Neuron (in vitro differentiated cells): ENCODE measurements around the gene GATAD2A.

ENCODE experiments used
- H2AFZ ChIP-seq: one replicate; pipeline ENCODE4 v1.6.1; 2013; ENCODE audit warnings: low read depth, mild to moderate bottlenecking, inconsistent platforms, low read length, moderate library complexity
- H3K27me3 ChIP-seq: one replicate; pipeline ENCODE4 v1.6.1; 2013; ENCODE audit warnings: low read length; ENCODE audit not compliant: insufficient read depth
- H3K36me3 ChIP-seq: one replicate; pipeline ENCODE4 v1.6.1; 2013; ENCODE audit warnings: low read length; ENCODE audit not compliant: insufficient read depth
- H3K4me1 ChIP-seq: one replicate; pipeline ENCODE4 v1.6.1; 2013; ENCODE audit warnings: low read length; ENCODE audit not compliant: insufficient read depth
- H3K4me3 ChIP-seq: 2 replicates; pipeline ENCODE4 v1.5.1; 2013; ENCODE audit warnings: mild to moderate bottlenecking, low read length, moderate library complexity
- H3K9me3 ChIP-seq: one replicate; pipeline ENCODE4 v1.6.1; 2013; ENCODE audit warnings: low read length

Gene GATAD2A

DNA sequence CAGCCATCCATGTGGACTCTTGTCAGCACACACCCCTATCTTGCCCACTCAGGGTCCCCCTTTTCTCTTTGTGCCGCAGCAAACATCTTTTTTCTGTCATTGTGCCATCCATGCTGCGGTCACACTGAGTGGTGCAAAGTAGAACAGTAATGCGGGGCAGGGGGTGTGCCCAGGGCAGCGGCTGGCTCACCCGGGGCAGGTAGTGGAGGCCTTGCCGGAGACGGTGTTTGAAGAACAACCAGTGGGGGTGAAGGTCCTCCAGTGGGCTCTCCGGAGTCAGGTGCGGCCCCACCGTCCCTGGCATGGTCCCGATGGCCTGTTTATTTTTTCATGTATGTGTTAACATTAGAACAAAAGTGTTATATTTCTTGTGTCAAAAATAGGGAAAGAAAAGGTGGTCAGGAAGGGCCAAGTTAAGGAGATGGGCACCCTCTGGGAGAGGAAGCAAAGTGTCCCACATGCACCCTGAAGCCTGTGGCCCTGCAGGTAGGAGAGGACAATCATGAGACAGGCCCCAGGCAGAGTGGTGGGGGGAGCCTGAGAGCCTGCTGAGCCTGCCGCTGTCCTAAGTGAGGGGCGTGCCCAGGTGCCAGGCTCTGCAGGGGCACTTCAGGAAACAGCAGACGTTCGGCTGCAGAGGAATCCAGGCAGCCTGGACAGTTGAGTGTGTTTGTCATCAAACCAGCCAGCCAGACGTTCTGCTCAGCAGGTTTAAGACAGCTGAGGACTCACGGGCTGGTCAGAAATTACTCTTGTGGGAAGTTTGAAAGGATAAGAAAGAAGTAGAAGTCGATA lies 97.5 kb downstream of the GATAD2A start:
- H3K36me3 ChIP-seq: peaks cover 97% of the 10 kb centered on the region

DNA sequence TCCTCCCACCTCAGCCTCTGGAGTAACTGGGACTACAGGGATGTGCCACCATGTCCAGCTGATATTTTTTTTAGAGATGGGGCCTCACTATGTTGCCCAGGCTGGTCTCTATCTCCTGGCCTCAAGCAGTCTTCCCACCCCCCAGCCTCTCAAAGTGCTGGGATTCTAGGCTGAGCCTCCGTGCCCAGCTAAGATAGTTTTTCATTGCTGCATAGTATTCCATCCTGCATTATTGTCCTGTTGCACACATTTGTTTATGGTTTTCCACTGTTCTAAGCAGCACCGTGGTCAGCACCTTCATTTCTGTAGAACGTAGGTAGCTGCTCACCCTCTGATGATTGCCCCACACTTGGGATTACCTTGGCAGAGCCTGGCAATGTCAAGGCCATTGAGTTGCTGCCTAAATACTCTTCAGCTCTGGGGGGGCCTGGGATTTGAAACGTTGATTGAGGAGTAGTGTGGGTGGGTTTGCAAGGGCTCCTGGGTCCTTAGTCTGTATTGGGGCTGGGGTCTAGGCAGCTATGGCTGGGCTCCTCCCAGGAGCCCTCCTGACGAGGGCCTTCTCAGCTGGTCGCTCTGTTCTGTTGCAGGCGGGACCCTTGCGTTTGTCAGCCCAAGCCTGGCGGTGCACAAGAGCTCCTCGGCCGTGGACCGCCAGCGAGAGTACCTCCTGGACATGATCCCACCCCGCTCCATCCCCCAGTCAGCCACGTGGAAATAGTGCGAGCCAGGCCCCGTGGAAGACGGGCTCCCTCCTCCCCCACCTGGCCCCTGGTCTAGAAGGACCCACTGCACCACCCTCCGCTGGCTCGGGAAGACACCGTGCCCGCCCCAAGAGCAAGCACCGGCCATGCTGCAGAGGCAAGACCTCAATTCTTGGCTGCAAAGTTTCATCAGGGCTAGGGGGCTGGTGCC lies 99.5 kb downstream of the GATAD2A start:
- no peaks in the 10 kb centered on the region for H3K27me3 ChIP-seq
- no peak overlapping the region for H2AFZ ChIP-seq
- H3K9me3 ChIP-seq: no peaks in the 10 kb centered on the region
- peaks cover 80% of the 10 kb centered on the region for H3K36me3 ChIP-seq
- H3K4me3 ChIP-seq: no peak overlapping the region
- peaks cover 3% of the 10 kb centered on the region for H3K4me1 ChIP-seq

More for the DNA sequence above, 97.5 kb downstream of the GATAD2A start:
- Histone ChIP-seq H3K4me3 (no peak overlapping the region), H3K27me3 (no peaks in the 10 kb centered on the region), H2AFZ (no peak overlapping the region), H3K9me3 (no peaks in the 10 kb centered on the region), H3K4me1 (no peaks in the 10 kb centered on the region)

DNA sequence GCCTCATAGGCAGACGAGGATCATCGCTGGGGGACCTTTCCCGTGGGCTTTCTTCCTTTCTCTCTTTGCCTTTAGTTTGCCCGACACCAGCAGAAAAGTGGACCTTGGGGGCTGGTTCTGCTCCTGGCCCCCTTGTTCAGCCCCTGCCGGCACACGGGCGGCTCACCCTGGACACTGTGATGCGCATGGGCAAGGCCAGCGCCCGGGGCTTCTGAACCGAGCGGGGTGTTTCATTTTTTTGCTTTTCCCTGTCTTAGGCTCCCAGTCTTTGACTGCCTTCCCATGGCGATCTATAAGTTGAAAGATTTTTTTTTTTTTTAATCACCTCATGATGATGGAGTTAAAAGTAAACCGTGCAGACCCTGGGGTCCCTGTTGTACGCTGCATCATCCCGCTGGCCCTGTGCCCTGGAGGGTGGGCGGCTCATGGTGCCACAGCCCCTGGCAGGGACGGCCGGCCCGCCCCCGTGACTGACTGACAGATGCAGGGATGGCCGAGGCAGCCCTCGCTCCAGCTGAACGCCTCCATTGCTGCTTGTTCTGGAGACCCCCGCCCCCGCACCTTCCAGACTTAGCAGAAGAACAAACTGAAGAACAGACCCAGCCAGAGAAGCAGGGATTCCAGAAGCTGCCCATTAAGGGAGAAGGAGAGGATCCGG lies 100.3 kb downstream of the GATAD2A start:
- H3K27me3 ChIP-seq: no peaks in the 10 kb centered on the region
- H3K9me3 ChIP-seq: no peaks in the 10 kb centered on the region
- H3K36me3 ChIP-seq: peaks cover 73% of the 10 kb centered on the region
- no peak overlapping the region for H3K4me3 ChIP-seq
- peaks cover 3% of the 10 kb centered on the region for H3K4me1 ChIP-seq
- no peak overlapping the region for H2AFZ ChIP-seq

DNA sequence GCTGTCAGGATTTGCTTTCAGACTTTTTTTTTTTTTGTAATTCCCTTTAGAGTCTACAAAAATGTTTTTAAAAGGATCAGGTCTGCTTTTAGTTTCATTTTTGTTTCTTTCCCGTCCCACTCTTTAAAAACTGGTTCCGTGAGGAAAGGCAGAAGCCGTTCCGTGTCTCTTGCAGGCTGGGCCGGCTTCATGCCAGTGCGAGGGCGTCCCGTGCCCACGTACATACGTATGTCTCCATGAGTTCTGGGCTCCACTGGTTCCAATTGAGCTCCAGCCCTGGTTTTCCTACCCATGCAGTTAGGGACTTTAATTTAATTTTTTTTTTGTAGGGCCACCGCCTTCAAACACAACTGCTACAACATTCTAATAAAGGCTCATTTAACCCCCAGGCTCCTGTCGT lies 101.1 kb downstream of the GATAD2A start:
- no peak overlapping the region for H3K4me3 ChIP-seq
- H3K36me3 ChIP-seq: peaks cover 65% of the 10 kb centered on the region
- H2AFZ ChIP-seq: no peak overlapping the region

DNA sequence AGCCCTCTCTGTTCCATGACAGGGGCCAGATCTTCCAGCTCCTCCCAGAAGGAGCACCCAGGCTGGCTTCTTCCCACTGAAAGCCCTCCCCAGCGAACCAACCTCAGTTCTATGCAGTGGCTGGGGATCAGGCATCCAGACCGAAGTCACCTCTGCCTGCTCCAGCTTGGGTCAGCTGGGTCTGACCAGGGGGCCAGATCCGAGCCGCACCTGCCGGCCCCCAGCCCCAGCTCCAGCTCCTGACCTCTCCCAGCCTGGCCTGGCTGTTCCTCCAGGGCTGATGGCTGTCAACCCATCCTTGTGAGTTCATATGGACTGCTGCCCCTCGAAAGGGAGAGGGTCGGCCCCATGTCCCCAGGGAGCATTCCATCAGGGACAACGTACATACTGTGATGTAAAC lies 101.9 kb downstream of the GATAD2A start:
- H3K9me3 ChIP-seq: no peaks in the 10 kb centered on the region
- no peak overlapping the region for H2AFZ ChIP-seq
- H3K27me3 ChIP-seq: no peaks in the 10 kb centered on the region
- H3K4me3 ChIP-seq: no peak overlapping the region
- peaks cover 57% of the 10 kb centered on the region for H3K36me3 ChIP-seq
- H3K4me1 ChIP-seq: peaks cover 3% of the 10 kb centered on the region

More for the DNA sequence above, 101.1 kb downstream of the GATAD2A start:
- Histone ChIP-seq H3K9me3 (no peaks in the 10 kb centered on the region), H3K27me3 (no peaks in the 10 kb centered on the region), H3K4me1 (peaks cover 3% of the 10 kb centered on the region)

DNA sequence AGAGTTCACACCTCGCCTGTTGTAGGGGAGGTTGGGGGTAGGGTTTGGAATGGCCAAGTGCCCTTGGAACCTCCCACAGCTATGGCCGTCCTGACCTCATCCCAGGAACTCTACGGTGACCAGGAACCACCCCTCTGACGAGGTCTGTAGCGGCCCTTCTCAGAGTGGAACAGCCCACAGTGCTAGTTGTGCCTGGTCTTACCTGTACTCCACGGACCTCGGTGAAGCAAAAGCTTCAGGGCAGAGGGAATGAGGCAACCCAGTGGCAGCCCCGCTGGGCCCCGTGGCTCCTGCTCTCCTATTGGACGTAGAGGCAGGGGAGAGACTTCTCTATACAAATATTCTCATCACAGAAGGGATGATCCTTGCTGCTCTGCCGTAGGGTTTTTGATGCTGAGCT lies 102.7 kb downstream of the GATAD2A start:
- Histone ChIP-seq H3K4me3 (no peak overlapping the region), H2AFZ (no peak overlapping the region), H3K4me1 (peaks cover 3% of the 10 kb centered on the region), H3K36me3 (peaks cover 48% of the 10 kb centered on the region), H3K27me3 (no peaks in the 10 kb centered on the region), H3K9me3 (no peaks in the 10 kb centered on the region)

DNA sequence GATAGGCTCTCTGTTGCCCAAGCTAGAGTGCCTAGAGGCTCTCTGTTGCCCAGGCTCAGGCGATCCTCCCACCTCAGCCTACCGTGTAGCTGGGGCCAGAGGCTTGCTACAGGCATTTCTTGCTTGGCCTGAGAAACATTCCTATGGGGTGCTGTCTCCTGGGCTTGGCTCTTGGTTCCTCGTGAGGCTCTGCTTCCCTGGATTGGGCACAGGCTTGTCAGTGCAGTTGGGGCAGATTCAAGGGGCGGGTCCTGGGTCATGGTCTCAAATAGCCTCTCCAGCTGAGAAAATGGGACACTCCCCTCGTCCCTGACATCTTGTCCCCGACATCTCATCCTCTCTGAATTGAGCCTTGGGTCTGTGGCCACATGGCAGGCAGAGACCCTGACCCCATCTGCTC lies 105.0 kb downstream of the GATAD2A start:
- Histone ChIP-seq H3K4me3 (no peak overlapping the region), H3K27me3 (no peaks in the 10 kb centered on the region), H3K4me1 (peaks cover 6% of the 10 kb centered on the region), H2AFZ (no peak overlapping the region), H3K9me3 (peaks cover 3% of the 10 kb centered on the region), H3K36me3 (peaks cover 28% of the 10 kb centered on the region)

DNA sequence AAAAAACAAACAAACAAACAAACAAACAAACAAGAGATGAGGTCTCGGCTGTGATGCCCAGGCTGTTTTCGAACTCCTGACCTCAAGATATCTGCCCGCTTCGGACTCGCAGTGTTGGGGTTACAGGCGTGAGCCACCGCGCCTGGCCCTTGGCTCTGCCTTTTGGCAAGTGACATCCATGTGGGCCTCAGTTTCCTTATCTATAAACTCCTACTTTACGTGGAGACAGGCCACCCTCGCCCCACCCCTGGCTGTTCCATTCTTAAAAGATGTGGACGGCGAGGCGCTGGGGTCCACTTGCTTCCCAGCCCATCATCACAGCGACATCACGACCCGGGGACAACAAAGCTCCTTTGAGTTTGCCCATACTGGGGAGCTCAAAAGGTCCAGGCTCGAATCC lies 108.2 kb downstream of the GATAD2A start:
- H3K36me3 ChIP-seq: peaks cover 5% of the 10 kb centered on the region
- no peak overlapping the region for H2AFZ ChIP-seq
- no peak overlapping the region for H3K4me3 ChIP-seq
- H3K9me3 ChIP-seq: peaks cover 3% of the 10 kb centered on the region
- no peaks in the 10 kb centered on the region for H3K27me3 ChIP-seq
- peaks cover 14% of the 10 kb centered on the region for H3K4me1 ChIP-seq

DNA sequence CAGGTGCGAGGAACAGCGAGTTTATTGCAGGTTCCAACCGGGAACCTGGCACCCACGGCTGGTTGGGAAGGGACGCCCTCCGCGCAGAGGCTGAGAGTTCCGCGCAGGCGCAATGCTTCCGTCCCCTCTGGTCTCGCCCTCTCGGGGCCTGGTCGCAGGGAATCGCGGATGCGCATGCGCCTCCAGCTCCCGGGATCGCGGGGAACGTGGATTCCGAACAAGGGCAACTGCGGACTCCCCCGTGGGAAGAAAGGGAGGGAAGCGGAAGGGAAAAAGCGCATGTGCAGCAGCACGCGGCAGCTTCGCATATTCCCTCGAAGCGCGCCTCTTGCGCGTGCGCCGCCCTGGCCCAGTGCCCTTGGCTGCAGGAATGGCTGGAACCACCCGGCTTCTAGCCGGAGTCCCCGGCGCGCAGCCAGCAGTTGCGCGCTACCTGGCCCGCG lies 108.8 kb downstream of the GATAD2A start:
- Histone ChIP-seq H2AFZ (no peak overlapping the region), H3K36me3 (peaks cover 7% of the 10 kb centered on the region), H3K4me3 (no peak overlapping the region), H3K27me3 (no peaks in the 10 kb centered on the region), H3K9me3 (peaks cover 3% of the 10 kb centered on the region), H3K4me1 (peaks cover 12% of the 10 kb centered on the region)

DNA sequence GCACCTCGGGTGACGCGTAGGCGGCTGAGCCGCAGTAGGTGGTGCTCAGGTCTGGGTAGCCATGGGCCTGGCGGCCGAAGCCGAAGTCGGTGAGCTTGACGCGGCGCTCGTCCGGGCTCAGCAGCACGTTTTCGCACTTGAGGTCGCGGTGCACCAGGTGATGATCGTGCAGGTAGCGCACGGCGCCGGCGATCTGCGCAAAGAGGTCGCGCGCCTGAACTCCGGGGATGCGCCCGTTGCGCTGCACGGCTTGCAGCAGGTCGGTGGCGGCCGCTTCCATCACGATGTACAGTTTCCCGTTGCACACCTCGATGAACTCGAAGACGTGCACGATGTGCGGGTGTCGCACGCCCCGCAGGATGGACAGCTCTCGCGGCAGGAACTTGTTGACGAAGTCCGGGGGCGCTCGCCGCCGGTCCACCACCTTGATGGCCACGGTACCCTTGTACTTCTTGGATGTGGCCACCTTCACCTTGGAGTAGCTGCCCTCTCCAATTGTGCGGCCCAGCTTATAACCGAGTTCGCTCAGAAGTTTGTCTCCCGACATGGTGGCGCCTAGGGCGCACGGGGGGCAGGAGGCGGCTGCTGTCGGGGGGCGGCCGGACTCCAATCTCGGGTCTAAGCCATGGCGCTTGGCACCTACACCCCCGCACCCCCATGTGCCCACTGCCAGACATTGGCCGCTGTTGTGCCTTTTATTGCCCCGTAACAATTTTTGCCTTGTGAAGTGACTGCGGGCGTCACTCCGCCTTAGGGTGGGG lies 109.6 kb downstream of the GATAD2A start, which contains the start of gene TSSK6:
Gene TSSK6, minus strand, starts transcription at position 668 of the 761 bp plus-strand sequence. Its CDS starts 121 bp downstream, at position 547.
- peaks cover 6% of the 10 kb centered on the region for H3K9me3 ChIP-seq
- peaks cover 15% of the 10 kb centered on the region for H3K36me3 ChIP-seq
- peaks cover 12% of the 10 kb centered on the region for H3K4me1 ChIP-seq
- H2AFZ ChIP-seq: peak within 1 kb of the TSS; percentile 75
- H3K27me3 ChIP-seq: no peaks in the 10 kb centered on the region
- peak within 1 kb of the TSS; percentile 94 for H3K4me3 ChIP-seq

DNA sequence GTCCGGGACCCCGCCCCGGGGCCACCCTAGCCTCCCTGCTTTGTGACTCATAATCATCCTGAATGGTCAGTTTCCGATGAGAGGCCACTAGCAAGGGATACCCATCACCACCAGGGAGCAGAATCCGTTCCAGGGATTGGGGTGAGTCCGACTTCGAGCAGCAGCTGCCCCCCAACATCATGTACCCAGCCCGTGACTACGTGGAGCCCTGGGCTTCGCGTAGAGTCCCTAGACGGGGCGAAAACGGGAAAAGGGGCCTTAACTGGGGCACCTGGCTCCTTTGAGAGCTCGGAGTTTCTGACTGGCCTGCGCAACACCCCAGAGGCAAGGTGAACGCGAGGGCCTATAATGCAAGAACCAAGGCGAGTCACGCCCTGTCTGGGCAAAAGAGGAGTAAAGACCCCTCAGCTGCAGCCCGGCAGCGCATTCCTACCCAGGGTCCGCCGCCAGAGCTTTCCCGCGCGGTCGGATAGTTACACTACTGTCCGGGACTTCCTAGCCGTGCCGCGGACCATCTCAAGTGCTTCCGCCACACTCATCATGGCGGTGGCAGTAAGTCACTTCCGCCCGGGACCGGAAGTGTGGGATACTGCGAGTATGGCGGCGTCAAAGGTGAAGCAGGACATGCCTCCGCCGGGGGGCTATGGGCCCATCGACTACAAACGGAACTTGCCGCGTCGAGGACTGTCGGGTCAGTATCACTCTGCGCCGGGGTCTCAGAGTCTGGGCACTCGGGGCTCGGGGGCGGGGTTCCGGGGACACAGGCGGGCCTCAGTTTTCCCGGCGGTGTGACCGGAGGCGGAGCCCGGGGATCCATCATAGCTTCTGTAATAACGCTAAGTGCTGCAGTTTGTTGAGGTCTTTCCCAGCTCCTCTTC lies 110.4 kb downstream of the GATAD2A start, which contains the start of gene NDUFA13:
Gene NDUFA13, plus strand, starts transcription at position 584 of the 878 bp plus-strand sequence. Its CDS starts 14 bp downstream, at position 598.
- Histone ChIP-seq H3K36me3 (peaks cover 21% of the 10 kb centered on the region), H3K9me3 (peaks cover 6% of the 10 kb centered on the region), H3K4me1 (peaks cover 12% of the 10 kb centered on the region), H3K4me3 (peak within 1 kb of the TSS; percentile 94), H3K27me3 (no peaks in the 10 kb centered on the region), H2AFZ (peak within 1 kb of the TSS; percentile 75)
